ENCODE measurements around the gene ERCC5.

DNA sequence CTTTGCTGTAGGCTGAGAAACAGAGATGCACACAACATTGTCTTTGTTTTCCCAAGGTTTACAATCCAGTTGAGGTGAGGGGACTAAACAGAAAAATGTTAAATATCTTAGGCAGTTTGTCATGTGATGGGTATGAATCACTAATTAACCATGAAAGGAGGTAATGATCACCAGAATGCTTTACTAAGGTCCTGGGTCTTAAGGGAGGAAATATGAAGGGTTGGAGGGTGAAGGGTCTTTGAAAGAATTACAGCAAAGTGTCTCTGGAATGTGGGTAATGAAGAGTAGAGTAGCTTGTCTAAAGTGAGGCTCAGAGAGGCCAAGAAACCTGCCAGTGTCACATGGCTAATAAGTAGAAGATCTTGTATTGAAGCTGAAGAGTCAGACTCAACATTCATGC is 27.9 kb upstream of the ERCC5 start:
- TF ChIP-seq, protein P1, sequence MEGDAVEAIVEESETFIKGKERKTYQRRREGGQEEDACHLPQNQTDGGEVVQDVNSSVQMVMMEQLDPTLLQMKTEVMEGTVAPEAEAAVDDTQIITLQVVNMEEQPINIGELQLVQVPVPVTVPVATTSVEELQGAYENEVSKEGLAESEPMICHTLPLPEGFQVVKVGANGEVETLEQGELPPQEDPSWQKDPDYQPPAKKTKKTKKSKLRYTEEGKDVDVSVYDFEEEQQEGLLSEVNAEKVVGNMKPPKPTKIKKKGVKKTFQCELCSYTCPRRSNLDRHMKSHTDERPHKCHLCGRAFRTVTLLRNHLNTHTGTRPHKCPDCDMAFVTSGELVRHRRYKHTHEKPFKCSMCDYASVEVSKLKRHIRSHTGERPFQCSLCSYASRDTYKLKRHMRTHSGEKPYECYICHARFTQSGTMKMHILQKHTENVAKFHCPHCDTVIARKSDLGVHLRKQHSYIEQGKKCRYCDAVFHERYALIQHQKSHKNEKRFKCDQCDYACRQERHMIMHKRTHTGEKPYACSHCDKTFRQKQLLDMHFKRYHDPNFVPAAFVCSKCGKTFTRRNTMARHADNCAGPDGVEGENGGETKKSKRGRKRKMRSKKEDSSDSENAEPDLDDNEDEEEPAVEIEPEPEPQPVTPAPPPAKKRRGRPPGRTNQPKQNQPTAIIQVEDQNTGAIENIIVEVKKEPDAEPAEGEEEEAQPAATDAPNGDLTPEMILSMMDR (IDR thresholded peaks at IDR 0.05), result no peak
- TF ChIP-seq EP300 (IDR thresholded peaks at IDR 0.05) (no peak), POLR2A (IDR thresholded peaks at IDR 0.05) (no peak)

All from tibial nerve (tissue), 4 donors.